Hepatocyte (in vitro differentiated cells): ENCODE measurements around the gene CDCA8. TPM values are rescaled to one million over a fixed set of nuclear protein-coding genes. Genes with fewer than 3 reads are reported as not detected.

ENCODE experiments used
- DNase-seq: peaks from one replicate; pipeline ENCODE4 v3.0.0-alpha.2; 2016; ENCODE audit warnings: low spot score
- H2AFZ ChIP-seq: fragments of 200-600 bp; sonication (generic); 2 replicates; pipeline ENCODE4 v1.6.0; 2016; ENCODE audit warnings: antibody characterized with exemption, mild to moderate bottlenecking
- H3K27ac ChIP-seq: fragments of 200-600 bp; sonication (generic); 2 replicates; pipeline ENCODE4 v1.5.1; 2016; ENCODE audit warnings: mild to moderate bottlenecking
- H3K27me3 ChIP-seq: fragments of 200-600 bp; sonication (generic); 2 replicates; pipeline ENCODE4 v1.6.1; 2016
- H3K36me3 ChIP-seq: fragments of 200-600 bp; sonication (generic); replicated peaks from 2 replicates; pipeline ENCODE4 v1.5.1; 2016; ENCODE audit warnings: low read depth; ENCODE audit not compliant: insufficient read depth
- H3K4me1 ChIP-seq: fragments of 200-600 bp; sonication (generic); 2 replicates; pipeline ENCODE4 v1.5.1; 2016; ENCODE audit warnings: mild to moderate bottlenecking, moderate library complexity; ENCODE audit not compliant: insufficient read depth
- H3K4me2 ChIP-seq: fragments of 200-600 bp; sonication (generic); 2 replicates; pipeline ENCODE4 v1.6.0; 2016
- H3K4me3 ChIP-seq: fragments of 200-600 bp; sonication (generic); 2 replicates; pipeline ENCODE4 v1.5.1; 2016; ENCODE audit warnings: mild to moderate bottlenecking
- H3K79me2 ChIP-seq: fragments of 200-600 bp; sonication (generic); 2 replicates; pipeline ENCODE4 v1.6.0; 2017; ENCODE audit warnings: mild to moderate bottlenecking
- H3K9me2 ChIP-seq: fragments of 200-600 bp; sonication (generic); replicated peaks from 2 replicates; pipeline ENCODE4 v1.6.0; 2017; ENCODE audit warnings: mild to moderate bottlenecking; ENCODE audit not compliant: insufficient read depth
- H3K9me3 ChIP-seq: fragments of 200-600 bp; sonication (generic); 2 replicates; pipeline ENCODE4 v1.5.1; 2016; ENCODE audit warnings: low read depth, mild to moderate bottlenecking
- H4K20me1 ChIP-seq: fragments of 200-600 bp; sonication (generic); 2 replicates; pipeline ENCODE4 v1.6.0; 2016; ENCODE audit warnings: mild to moderate bottlenecking; ENCODE audit not compliant: insufficient read depth, poor library complexity, severe bottlenecking
- CTCF ChIP-seq: fragments of 200-600 bp; sonication (generic); IDR thresholded peaks from 2 replicates; pipeline ENCODE4 v1.5.1; 2016; ENCODE audit warnings: antibody characterized with exemption, mild to moderate bottlenecking; ENCODE audit not compliant: poor library complexity
- EZH2 ChIP-seq: fragments of 200-600 bp; sonication (generic); IDR thresholded peaks from 2 replicates; pipeline ENCODE4 v1.6.1; 2016; ENCODE audit warnings: antibody characterized with exemption, mild to moderate bottlenecking, borderline replicate concordance
- EZH2phosphoT487 ChIP-seq: fragments of 200-600 bp; sonication (generic); IDR thresholded peaks from one replicate; pipeline ENCODE4 v1.6.1; 2018; ENCODE audit warnings: antibody characterized with exemption, mild to moderate bottlenecking, low read depth, moderate library complexity; ENCODE audit not compliant: unreplicated experiment, severe bottlenecking
- WGBS: methylation state at CpG from one replicate; pipeline ENCODE4 v1.1.6; 2016; ENCODE audit warnings: low lambda C conversion rate; ENCODE audit errors: missing lambda C conversion rate; 5-methylcytosine and 5-hydroxymethylcytosine counted together
- polyA plus RNA-seq: library from polyadenylated mRNA; unstranded; fragments of >200 nt; fragmentation: Nextera tagmentation; extraction: Ambion mirVana; gene quantifications from 2 replicates; pipeline ENCODE4 v1.2.1, GENCODE V29; 2016
- total RNA-seq: library from RNA; depleted of rRNA; stranded (reverse); fragments of >200 nt; gene quantifications from 2 replicates; pipeline ENCODE4 v1.2.3, GENCODE V29; 2014

The CDCA8 gene
- total and polyA plus RNA-seq, 2 experiments from 2014 or later = 4.3 to 5.4 TPM

GRCh38 chr1:37741130-37741529, 48.8 kb downstream of the CDCA8 start:
- Histone ChIP-seq H3K27ac (no peak overlapping the region), H3K9me3 (no peaks in the 10 kb centered on the region), H3K9me2 (no peaks in the 10 kb centered on the region), H3K4me2 (no peak overlapping the region), H3K79me2 (no peaks in the 10 kb centered on the region), H2AFZ (no peak overlapping the region), H3K27me3 (peaks cover 3% of the 10 kb centered on the region), H4K20me1 (no peaks in the 10 kb centered on the region), H3K4me1 (no peaks in the 10 kb centered on the region), H3K4me3 (no peak overlapping the region), H3K36me3 (no peaks in the 10 kb centered on the region)
- WGBS = 77% methylated on average over 9 of the region's 9 CpGs
- DNase-seq = peak; percentile 51
- TF ChIP-seq EZH2 (no peak), CTCF (no peak), EZH2phosphoT487 (no peak)

GRCh38 chr1:37741662-37742061, 49.3 kb downstream of the CDCA8 start:
- Histone ChIP-seq H3K4me1 (no peaks in the 10 kb centered on the region), H2AFZ (no peak overlapping the region), H3K9me3 (no peaks in the 10 kb centered on the region), H4K20me1 (no peaks in the 10 kb centered on the region), H3K27ac (no peak overlapping the region), H3K4me3 (no peak overlapping the region), H3K79me2 (no peaks in the 10 kb centered on the region), H3K27me3 (peaks cover 3% of the 10 kb centered on the region), H3K36me3 (no peaks in the 10 kb centered on the region), H3K9me2 (no peaks in the 10 kb centered on the region), H3K4me2 (no peak overlapping the region)
- DNase-seq = no peak
- WGBS = 42% methylated on average over 6 of the region's 6 CpGs
- TF ChIP-seq CTCF (no peak), EZH2 (no peak), EZH2phosphoT487 (no peak)

GRCh38 chr1:37746806-37747205, 54.5 kb downstream of the CDCA8 start:
- no peak for TF ChIP-seq EZH2phosphoT487
- TF ChIP-seq EZH2 = no peak
- TF ChIP-seq CTCF = no peak
- no peaks in the 10 kb centered on the region for H3K4me1 ChIP-seq
- no peak overlapping the region for H2AFZ ChIP-seq
- H3K79me2 ChIP-seq = no peaks in the 10 kb centered on the region
- H4K20me1 ChIP-seq = no peaks in the 10 kb centered on the region
- H3K9me3 ChIP-seq = no peaks in the 10 kb centered on the region
- peaks cover 22% of the 10 kb centered on the region for H3K27me3 ChIP-seq
- H3K4me3 ChIP-seq = no peak overlapping the region
- H3K27ac ChIP-seq = no peak overlapping the region
- H3K36me3 ChIP-seq = no peaks in the 10 kb centered on the region
- H3K4me2 ChIP-seq = no peak overlapping the region
- DNase-seq = no peak
- no peaks in the 10 kb centered on the region for H3K9me2 ChIP-seq
- WGBS = 88% methylated on average over 3 of the region's 3 CpGs

GRCh38 chr1:37748565-37748964, 56.2 kb downstream of the CDCA8 start:
- no peaks in the 10 kb centered on the region for H3K9me2 ChIP-seq
- no peak overlapping the region for H3K27ac ChIP-seq
- no peaks in the 10 kb centered on the region for H3K4me1 ChIP-seq
- TF ChIP-seq EZH2 (no peak), CTCF (no peak), EZH2phosphoT487 (no peak)
- 100% methylated on average over 1 of the region's 1 CpG for WGBS
- H2AFZ ChIP-seq = no peak overlapping the region
- H3K36me3 ChIP-seq = no peaks in the 10 kb centered on the region
- DNase-seq = no peak
- H3K27me3 ChIP-seq = peaks cover 32% of the 10 kb centered on the region
- H3K4me3 ChIP-seq = no peak overlapping the region
- H4K20me1 ChIP-seq = no peaks in the 10 kb centered on the region
- no peaks in the 10 kb centered on the region for H3K79me2 ChIP-seq
- no peak overlapping the region for H3K4me2 ChIP-seq
- no peaks in the 10 kb centered on the region for H3K9me3 ChIP-seq
